GM18505 (cell line): ENCODE results near the gene ABTB2.
A peak's percentile ranks its signal among the peaks of the same experiment; 100 is the strongest.

Experiments used
- ATAC-seq: cut with Tn5 transposase; IDR thresholded peaks from one replicate; pipeline ENCODE4 v1.9.1; 2021; ENCODE audit not compliant: unreplicated experiment
- POLR2A ChIP-seq: IDR thresholded peaks from 4 replicates; pipeline ENCODE4 v1.6.1; 2011; ENCODE audit warnings: borderline replicate concordance; ENCODE audit not compliant: insufficient read depth, insufficient read length; ENCODE audit errors: extremely low read depth

Gene ABTB2

GRCh38 chr11:34356130-34356529 lies 1.7 kb downstream of the ABTB2 start:
- no peak for ATAC-seq
- no peak for TF ChIP-seq POLR2A

DNA sequence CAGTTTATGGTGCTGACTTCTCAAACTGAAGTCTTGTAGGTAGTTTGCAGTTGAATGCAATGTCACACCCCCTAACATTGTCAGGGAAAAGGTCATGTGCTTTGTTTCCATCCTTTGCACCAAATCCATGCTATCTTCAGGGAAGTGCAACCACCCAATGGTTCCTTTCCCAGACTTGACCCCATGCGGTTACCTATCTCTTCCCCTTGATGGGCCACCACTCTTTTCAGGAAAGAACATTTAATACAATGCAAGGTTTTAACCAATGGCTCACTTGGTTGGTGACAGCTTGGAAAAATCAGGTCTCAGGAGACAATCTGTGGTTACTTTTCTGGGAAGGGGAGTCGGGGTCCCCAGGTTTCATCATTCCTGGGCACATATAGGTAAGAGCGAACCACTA lies 2.1 kb downstream of the ABTB2 start:
- no peak for ATAC-seq
- TF ChIP-seq POLR2A = no peak

GRCh38 chr11:34354782-34355181 lies 3.0 kb downstream of the ABTB2 start:
- no peak for ATAC-seq
- no peak for TF ChIP-seq POLR2A

- TF ChIP-seq POLR2A = no peak
- no peak for ATAC-seq
These were observed 3.9 kb downstream of the ABTB2 start for GRCh38 chr11:34353881-34354280.

DNA sequence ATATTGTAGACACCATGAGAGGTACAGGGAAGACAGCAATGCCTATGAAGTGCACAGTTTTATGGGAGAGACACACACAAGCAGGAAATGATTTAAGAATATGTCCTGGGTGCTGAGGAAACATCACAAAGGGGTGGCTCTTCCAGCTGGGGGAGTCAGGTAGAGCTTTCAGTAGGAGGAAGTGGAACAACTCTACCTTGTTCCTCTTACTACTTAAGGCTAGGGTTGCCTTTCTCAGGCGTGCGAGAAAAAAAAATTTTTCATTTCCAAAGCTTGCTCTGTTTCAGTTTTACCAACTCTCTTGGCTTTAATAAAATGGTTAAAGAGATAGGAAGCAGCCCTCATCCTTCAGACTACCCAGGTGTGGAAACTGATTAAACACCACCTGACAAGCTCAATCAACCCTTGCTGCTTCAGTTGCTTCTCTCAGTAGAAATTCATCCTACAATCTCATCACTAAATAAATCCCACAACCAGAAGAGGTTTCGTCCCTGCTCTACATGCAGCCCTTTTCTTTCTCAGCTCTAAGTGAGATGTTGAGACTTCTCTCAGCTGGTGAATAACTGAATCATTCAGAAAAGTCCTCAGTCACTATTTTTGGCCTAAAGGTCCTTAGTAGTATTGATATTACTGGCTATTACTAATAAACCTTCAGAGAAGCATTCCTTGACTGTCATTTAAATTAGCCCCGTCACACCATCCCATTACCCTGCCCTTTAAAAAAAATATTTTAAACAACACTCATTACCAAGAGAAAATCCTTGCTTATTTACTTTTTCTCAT lies 5.9 kb downstream of the ABTB2 start:
- peak; percentile 49 for ATAC-seq
- no peak for TF ChIP-seq POLR2A

DNA sequence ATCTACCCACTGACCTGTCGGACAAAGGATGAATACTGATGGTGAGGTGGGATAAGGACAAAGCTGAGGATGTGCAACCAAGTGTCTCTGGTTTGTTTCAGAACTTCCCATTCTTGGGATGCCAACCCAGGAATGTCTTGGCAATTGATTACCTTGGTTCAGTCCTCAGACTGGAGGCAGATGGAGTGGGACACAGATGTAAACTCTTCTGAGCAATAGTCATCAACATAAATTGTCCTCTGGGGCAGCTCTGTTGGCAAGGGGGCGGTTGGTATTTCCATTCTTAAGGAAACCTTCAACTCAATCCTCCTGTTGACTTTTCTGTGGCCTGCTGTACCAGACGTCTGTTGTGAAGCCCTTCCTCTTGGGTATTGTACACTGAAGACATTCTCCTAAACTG lies 6.8 kb downstream of the ABTB2 start:
- TF ChIP-seq POLR2A = no peak
- no peak for ATAC-seq

- ATAC-seq = no peak
- TF ChIP-seq POLR2A = no peak
These were observed 7.9 kb downstream of the ABTB2 start for GRCh38 chr11:34349882-34350281.

GRCh38 chr11:34348919-34349318 lies 8.9 kb downstream of the ABTB2 start:
- no peak for TF ChIP-seq POLR2A
- ATAC-seq = no peak

DNA sequence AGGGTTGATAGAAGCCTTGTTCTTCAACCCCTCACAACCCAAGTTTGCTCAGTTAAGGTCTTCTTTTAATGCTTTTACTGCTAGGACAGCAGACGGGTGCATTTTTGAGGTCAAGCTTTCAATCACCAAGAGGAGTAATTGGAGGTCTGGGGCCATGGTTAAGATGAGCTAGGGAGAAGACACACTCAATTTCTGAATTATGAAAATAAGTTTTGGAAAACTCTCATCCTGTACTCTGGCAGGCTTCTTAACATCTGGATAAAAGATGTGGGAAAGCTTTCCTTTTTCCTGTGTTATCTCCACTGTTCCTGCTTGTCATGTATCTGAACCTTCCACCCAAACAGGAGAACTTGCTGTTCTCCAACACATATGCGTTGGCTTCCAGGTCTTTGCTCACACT lies 9.7 kb downstream of the ABTB2 start:
- TF ChIP-seq POLR2A = no peak
- ATAC-seq = no peak

DNA sequence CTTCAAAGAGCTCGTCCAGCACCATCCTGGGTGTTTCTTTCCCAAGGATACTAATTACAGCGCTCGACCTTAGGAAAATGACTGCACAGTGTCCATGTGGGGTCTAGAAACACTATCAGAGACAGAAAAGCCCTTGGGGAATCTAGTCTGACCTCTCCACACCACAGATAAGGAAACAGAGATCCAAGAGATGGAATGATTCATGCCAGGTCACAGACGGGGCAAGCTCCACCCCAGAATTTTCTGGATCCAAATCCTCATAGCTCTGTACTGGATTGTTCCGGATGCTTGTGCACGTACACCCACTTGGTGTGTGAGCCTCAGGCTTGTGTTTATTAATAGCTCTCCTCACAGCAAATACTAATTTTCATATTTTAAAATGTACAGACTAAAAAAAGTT lies 11.3 kb downstream of the ABTB2 start:
- no peak for TF ChIP-seq POLR2A
- ATAC-seq = no peak

- ATAC-seq = no peak
- TF ChIP-seq POLR2A = no peak
These were observed 11.8 kb downstream of the ABTB2 start for GRCh38 chr11:34345991-34346480.

DNA sequence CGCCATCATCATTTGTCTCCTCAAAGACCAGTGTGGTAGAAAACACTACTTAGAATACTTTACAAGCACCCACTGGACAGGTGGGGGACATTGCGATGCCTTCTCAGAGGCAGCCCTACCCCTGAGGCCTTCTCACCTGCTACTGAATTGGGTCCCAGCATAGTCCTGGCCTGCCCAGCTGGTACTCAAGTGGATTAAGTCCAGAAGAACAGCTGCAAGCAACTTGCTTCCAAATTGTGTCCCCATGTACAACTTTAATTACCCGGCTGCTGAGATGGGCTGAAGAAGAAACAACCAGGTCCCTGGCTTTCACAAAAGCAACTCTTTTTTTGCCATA lies 12.3 kb downstream of the ABTB2 start:
- ATAC-seq = no peak
- TF ChIP-seq POLR2A = no peak

GRCh38 chr11:34344768-34345539 lies 12.9 kb downstream of the ABTB2 start:
- ATAC-seq = no peak
- no peak for TF ChIP-seq POLR2A

GRCh38 chr11:34344410-34344767 lies 13.4 kb downstream of the ABTB2 start:
- no peak for ATAC-seq
- TF ChIP-seq POLR2A = no peak
